ENCODE results near the gene PYGM. TPM values are rescaled to one million over a fixed set of nuclear protein-coding genes. Genes with fewer than 3 reads are reported as not detected.

PYGM gene
- total and polyA plus RNA-seq, 2 of the 8 experiments (the other 6 are each of a cell fraction or from before 2014, with no cell fraction given) = 9.6 to 10.0 TPM

DNA sequence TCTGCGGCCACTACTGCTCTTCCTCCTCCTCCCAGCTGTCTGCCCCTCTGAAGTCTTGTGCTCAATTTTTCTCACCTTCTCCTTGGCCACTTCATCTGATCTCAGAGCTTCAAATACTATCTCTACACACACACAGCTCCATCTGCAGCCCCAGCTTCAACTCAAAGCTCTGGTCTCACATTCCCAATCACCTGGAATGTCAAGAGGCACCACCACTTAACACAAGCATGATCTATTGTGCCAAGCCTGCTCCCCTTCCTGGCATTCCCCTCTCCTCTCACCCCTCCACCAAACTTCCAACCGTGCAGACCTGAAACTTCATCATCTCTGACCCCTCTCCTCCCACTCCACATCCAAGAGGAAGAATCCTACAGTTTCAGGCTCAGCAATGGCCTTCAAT, 54.3 kb downstream of the PYGM start (continued):
- TF ChIP-seq, protein P1, sequence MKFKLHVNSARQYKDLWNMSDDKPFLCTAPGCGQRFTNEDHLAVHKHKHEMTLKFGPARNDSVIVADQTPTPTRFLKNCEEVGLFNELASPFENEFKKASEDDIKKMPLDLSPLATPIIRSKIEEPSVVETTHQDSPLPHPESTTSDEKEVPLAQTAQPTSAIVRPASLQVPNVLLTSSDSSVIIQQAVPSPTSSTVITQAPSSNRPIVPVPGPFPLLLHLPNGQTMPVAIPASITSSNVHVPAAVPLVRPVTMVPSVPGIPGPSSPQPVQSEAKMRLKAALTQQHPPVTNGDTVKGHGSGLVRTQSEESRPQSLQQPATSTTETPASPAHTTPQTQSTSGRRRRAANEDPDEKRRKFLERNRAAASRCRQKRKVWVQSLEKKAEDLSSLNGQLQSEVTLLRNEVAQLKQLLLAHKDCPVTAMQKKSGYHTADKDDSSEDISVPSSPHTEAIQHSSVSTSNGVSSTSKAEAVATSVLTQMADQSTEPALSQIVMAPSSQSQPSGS (IDR thresholded peaks at IDR 0.05; ENCODE audit: low read length) = no peak
- TF ChIP-seq SIRT6 (IDR thresholded peaks at IDR 0.05; ENCODE audit: low read length) = no peak
- no peak for TF ChIP-seq TEAD4 (IDR thresholded peaks at IDR 0.05; ENCODE audit: low read depth, low read length)
- TF ChIP-seq MAFK (IDR thresholded peaks at IDR 0.05; ENCODE audit: low read depth, low read length) = no peak
- TF ChIP-seq KDM1A (IDR thresholded peaks at IDR 0.05; ENCODE audit: borderline replicate concordance, low read length) = no peak
- TF ChIP-seq HDAC6 (IDR thresholded peaks at IDR 0.05; ENCODE audit: low read depth, low read length) = no peak
- no peak for TF ChIP-seq CHD2 (IDR thresholded peaks at IDR 0.05; ENCODE audit: low read length)
- TF ChIP-seq HDAC2 (IDR thresholded peaks at IDR 0.05; ENCODE audit: borderline replicate concordance in 1 of 2, low read depth in 2 of 2, low read length in 2 of 2) = no peak
- TF ChIP-seq ZNF274 (IDR thresholded peaks at IDR 0.05; ENCODE audit: borderline replicate concordance, extremely low read depth, low read length) = no peak
- no peak for TF ChIP-seq JUND (IDR thresholded peaks at IDR 0.05; ENCODE audit: low read length)
- TF ChIP-seq NRF1 (IDR thresholded peaks at IDR 0.05; ENCODE audit: low read depth, low read length) = no peak
